ENCODE results near the gene FCGR1A. TPM values are rescaled to one million over a fixed set of nuclear protein-coding genes. Genes with fewer than 3 reads are reported as not detected.
"Not testable (repeated sequence)": the region's sequence is repeated elsewhere in the genome, so short reads cannot be mapped to it uniquely, and the experiment has no call there.

The FCGR1A gene
- total and polyA plus RNA-seq, 2 of the 8 experiments (the other 6 are each of a cell fraction or from before 2014, with no cell fraction given) = not detected

- H3K18ac ChIP-seq (ENCODE audit: extremely low read depth, low read length); H2BK12ac ChIP-seq (ENCODE audit: low read depth, low read length); H2BK120ac ChIP-seq (replicated peaks; ENCODE audit: low read depth, low read length); H4K8ac ChIP-seq (ENCODE audit: extremely low read depth, insufficient read depth, low read length); H2AFZ ChIP-seq (ENCODE audit: low read length); H3K23ac ChIP-seq (ENCODE audit: insufficient read length); H2BK5ac ChIP-seq (ENCODE audit: low read depth, low read length); H3K79me1 ChIP-seq (ENCODE audit: low read depth, low read length); H3K9ac ChIP-seq (replicated peaks in 1 of 4; ENCODE audit: extremely low read depth in 1 of 4, low read depth in 3 of 4, low read length in 3 of 4); H3K79me2 ChIP-seq (ENCODE audit: control insufficient read depth in 1 of 2, insufficient read depth in 2 of 2, low read length in 2 of 2); H3K27me3 ChIP-seq (replicated peaks in 1 of 4; ENCODE audit: control insufficient read depth in 3 of 4, extremely low read depth in 1 of 4, insufficient read depth in 3 of 4, low read length in 3 of 4); CTCF ChIA-PET (ENCODE audit: partially characterized antibody); FAIRE-seq; H3K27ac ChIP-seq (ENCODE audit: low read depth, low read length); H4K5ac ChIP-seq (ENCODE audit: insufficient read length, low read depth, low read length); H3K56ac ChIP-seq (replicated peaks; ENCODE audit: insufficient read length, low read depth, low read length); H2BK20ac ChIP-seq (ENCODE audit: low read length); H4K20me1 ChIP-seq (replicated peaks in 1 of 2; ENCODE audit: control insufficient read depth in 1 of 2, insufficient read depth in 2 of 2, low read length in 2 of 2); H3K4me2 ChIP-seq (ENCODE audit: insufficient read depth in 1 of 2, low read depth in 2 of 2, low read length in 2 of 2); H3K36me3 ChIP-seq (ENCODE audit: control insufficient read depth in 2 of 4, insufficient read depth in 4 of 4, low read length in 3 of 4); POLR2A ChIA-PET (ENCODE audit: partially characterized antibody); H3K23me2 ChIP-seq (ENCODE audit: low read depth, low read length); H2BK15ac ChIP-seq (ENCODE audit: low read length); H3K9me3 ChIP-seq (ENCODE audit: insufficient read depth in 2 of 2, low read depth in 1 of 2, low read length in 1 of 2); H2AK5ac ChIP-seq (ENCODE audit: low read depth, low read length); H3K4ac ChIP-seq (replicated peaks; ENCODE audit: insufficient read length, low read depth, low read length); DNase-seq (ENCODE audit: low read depth in 1 of 2, low spot score in 2 of 2); H4K91ac ChIP-seq (replicated peaks; ENCODE audit: insufficient read length, low read length); H3K4me1 ChIP-seq (replicated peaks in 1 of 4; ENCODE audit: control insufficient read depth in 3 of 4, insufficient read depth in 4 of 4, low read length in 3 of 4); H3K4me3 ChIP-seq (ENCODE audit: extremely low read depth in 1 of 4, insufficient read depth in 2 of 4, low read depth in 3 of 4, low read length in 4 of 4); H3K14ac ChIP-seq (ENCODE audit: insufficient read length): not testable (repeated sequence)
- WGBS, 2 experiments (ENCODE audit: extremely low coverage in 1 of 2, insufficient coverage in 1 of 2, insufficient read length in 1 of 2, insufficient replicate concordance in 2 of 2, low coverage in 1 of 2, low lambda C conversion rate in 2 of 2, missing lambda C conversion rate in 1 of 2) = 100% methylated on average over 2 of the region's 5 CpGs; no CpG with 5 or more reads in 1 of the 2 experiments
Observed at GRCh38 chr1:149820387-149820786, 37.9 kb downstream of the FCGR1A start.

- H2AK5ac ChIP-seq (ENCODE audit: low read depth, low read length); H3K4me2 ChIP-seq (ENCODE audit: insufficient read depth in 1 of 2, low read depth in 2 of 2, low read length in 2 of 2); H2BK12ac ChIP-seq (ENCODE audit: low read depth, low read length); H2BK20ac ChIP-seq (ENCODE audit: low read length); H3K23me2 ChIP-seq (ENCODE audit: low read depth, low read length); H3K18ac ChIP-seq (ENCODE audit: extremely low read depth, low read length); H3K79me1 ChIP-seq (ENCODE audit: low read depth, low read length); FAIRE-seq; H2BK120ac ChIP-seq (replicated peaks; ENCODE audit: low read depth, low read length); H3K79me2 ChIP-seq (ENCODE audit: control insufficient read depth in 1 of 2, insufficient read depth in 2 of 2, low read length in 2 of 2); H3K4me1 ChIP-seq (replicated peaks in 1 of 4; ENCODE audit: control insufficient read depth in 3 of 4, insufficient read depth in 4 of 4, low read length in 3 of 4); H3K23ac ChIP-seq (ENCODE audit: insufficient read length); H3K9me3 ChIP-seq (ENCODE audit: insufficient read depth in 2 of 2, low read depth in 1 of 2, low read length in 1 of 2); H4K5ac ChIP-seq (ENCODE audit: insufficient read length, low read depth, low read length); POLR2A ChIA-PET (ENCODE audit: partially characterized antibody); H3K4ac ChIP-seq (replicated peaks; ENCODE audit: insufficient read length, low read depth, low read length); H4K91ac ChIP-seq (replicated peaks; ENCODE audit: insufficient read length, low read length); H2BK15ac ChIP-seq (ENCODE audit: low read length); DNase-seq (ENCODE audit: low read depth in 1 of 2, low spot score in 2 of 2); H2BK5ac ChIP-seq (ENCODE audit: low read depth, low read length); CTCF ChIA-PET (ENCODE audit: partially characterized antibody); H3K4me3 ChIP-seq (ENCODE audit: extremely low read depth in 1 of 4, insufficient read depth in 2 of 4, low read depth in 3 of 4, low read length in 4 of 4); H3K56ac ChIP-seq (replicated peaks; ENCODE audit: insufficient read length, low read depth, low read length); H3K27me3 ChIP-seq (replicated peaks in 1 of 4; ENCODE audit: control insufficient read depth in 3 of 4, extremely low read depth in 1 of 4, insufficient read depth in 3 of 4, low read length in 3 of 4); H3K27ac ChIP-seq (ENCODE audit: low read depth, low read length); H4K8ac ChIP-seq (ENCODE audit: extremely low read depth, insufficient read depth, low read length); H2AFZ ChIP-seq (ENCODE audit: low read length); H4K20me1 ChIP-seq (replicated peaks in 1 of 2; ENCODE audit: control insufficient read depth in 1 of 2, insufficient read depth in 2 of 2, low read length in 2 of 2); H3K14ac ChIP-seq (ENCODE audit: insufficient read length); H3K36me3 ChIP-seq (ENCODE audit: control insufficient read depth in 2 of 4, insufficient read depth in 4 of 4, low read length in 3 of 4); H3K9ac ChIP-seq (replicated peaks in 1 of 4; ENCODE audit: extremely low read depth in 1 of 4, low read depth in 3 of 4, low read length in 3 of 4): not testable (repeated sequence)
- WGBS, 2 experiments (ENCODE audit: extremely low coverage in 1 of 2, insufficient coverage in 1 of 2, insufficient read length in 1 of 2, insufficient replicate concordance in 2 of 2, low coverage in 1 of 2, low lambda C conversion rate in 2 of 2, missing lambda C conversion rate in 1 of 2) = no CpG with 5 or more reads among the region's 2 CpGs
Observed at GRCh38 chr1:149826555-149826954, 44.1 kb downstream of the FCGR1A start.
